Gastrocnemius medialis (tissue), 4 donors: ENCODE data around the gene EXOG.

Experiments
- CTCF ChIP-seq, 5 experiments: fragments of 450-650 bp in 3 of 5; fragments of 200-600 bp in 2 of 5; sonication (generic) in 2 of 5; IDR thresholded peaks in 4 of 5; conservative IDR thresholded peaks in 1 of 5; 1 replicate in 4 of 5; 2 replicates in 1 of 5; pipeline ENCODE4 v1.5.1; 2016 to 2019; ENCODE audit warnings: antibody characterized with exemption in 5 of 5, mild to moderate bottlenecking in 3 of 5, moderate library complexity in 3 of 5
- POLR2A ChIP-seq, 2 donors: fragments of 450-650 bp; IDR thresholded peaks; one replicate each; pipeline ENCODE4 v1.6.1; 2017; ENCODE audit warnings: antibody characterized with exemption in 2 of 2, mild to moderate bottlenecking in 2 of 2, moderate library complexity in 2 of 2

GRCh38 chr3:38493031-38493430 is 3.1 kb upstream of the EXOG start:
- TF ChIP-seq CTCF (IDR thresholded peaks at IDR 0.05 in 4 of 5, conservative IDR thresholded peaks at IDR 0.05 in 1 of 5) = no peak
- TF ChIP-seq POLR2A (IDR thresholded peaks at IDR 0.05) = no peak
